G401 (cell line): Measurements from ENCODE around the gene PRM1. TPM values are rescaled to one million over a fixed set of nuclear protein-coding genes. Genes with fewer than 3 reads are reported as not detected.

Source experiments
- DNase-seq: peaks from one replicate; pipeline ENCODE4 v3.0.0-alpha.2; 2015; ENCODE audit warnings: low spot score
- in situ Hi-C: cut with HindIII; loops from 2 replicates; pipeline ENCODE4 v1.10.0; 2016; ENCODE audit warnings: low sequenced_read_pairs, mixed read lengths
- total RNA-seq: library from RNA; depleted of rRNA; stranded (reverse); fragments of >200 nt; shearing (Covaris generic); gene quantifications from 2 replicates; pipeline ENCODE4 v1.2.3, GENCODE V29; 2014; rRNA removed

PRM1 gene, protein sequence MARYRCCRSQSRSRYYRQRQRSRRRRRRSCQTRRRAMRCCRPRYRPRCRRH
- not detected in 2 replicates for total RNA-seq

GRCh38 chr16:11280616-11281522, at the start of gene PRM1:
TSS of gene PRM1 (minus strand) at chr16:11281330. CDS start at chr16:11281238, 92 bp downstream.
- in situ Hi-C loops, result no loop called here
- DNase-seq, result peak; percentile 33

GRCh38 chr16:11330526-11331237, 49.6 kb upstream of the PRM1 start:
- in situ Hi-C loops, result no loop called here
- no peak for DNase-seq

- in situ Hi-C loops, result no loop called here
Measured at GRCh38 chr16:11329891-11330290, 48.8 kb upstream of the PRM1 start.

DNA sequence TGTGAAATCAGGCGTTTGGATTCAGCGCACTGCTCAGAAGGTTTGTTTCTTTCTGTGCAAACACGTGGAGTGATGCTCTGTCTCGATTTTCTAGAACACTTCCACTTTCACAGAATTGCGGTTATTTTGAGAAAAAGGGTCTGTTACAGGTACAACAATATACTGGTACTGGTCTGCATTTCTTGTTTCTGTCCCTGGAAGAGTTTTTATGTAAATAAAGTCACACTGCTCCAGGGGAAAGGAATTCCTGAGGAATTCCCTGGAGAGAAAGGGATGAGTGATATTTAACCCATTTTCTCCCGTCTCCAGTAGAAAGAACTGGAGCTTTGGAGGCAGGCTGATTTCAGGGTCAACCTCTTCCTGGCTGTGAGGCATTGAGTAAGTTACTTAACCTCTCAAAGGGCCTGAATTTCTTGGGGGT, 48.0 kb upstream of the PRM1 start:
- no peak for DNase-seq

More at GRCh38 chr16:11329891-11330290, 48.8 kb upstream of the PRM1 start:
- DNase-seq, result no peak

DNA sequence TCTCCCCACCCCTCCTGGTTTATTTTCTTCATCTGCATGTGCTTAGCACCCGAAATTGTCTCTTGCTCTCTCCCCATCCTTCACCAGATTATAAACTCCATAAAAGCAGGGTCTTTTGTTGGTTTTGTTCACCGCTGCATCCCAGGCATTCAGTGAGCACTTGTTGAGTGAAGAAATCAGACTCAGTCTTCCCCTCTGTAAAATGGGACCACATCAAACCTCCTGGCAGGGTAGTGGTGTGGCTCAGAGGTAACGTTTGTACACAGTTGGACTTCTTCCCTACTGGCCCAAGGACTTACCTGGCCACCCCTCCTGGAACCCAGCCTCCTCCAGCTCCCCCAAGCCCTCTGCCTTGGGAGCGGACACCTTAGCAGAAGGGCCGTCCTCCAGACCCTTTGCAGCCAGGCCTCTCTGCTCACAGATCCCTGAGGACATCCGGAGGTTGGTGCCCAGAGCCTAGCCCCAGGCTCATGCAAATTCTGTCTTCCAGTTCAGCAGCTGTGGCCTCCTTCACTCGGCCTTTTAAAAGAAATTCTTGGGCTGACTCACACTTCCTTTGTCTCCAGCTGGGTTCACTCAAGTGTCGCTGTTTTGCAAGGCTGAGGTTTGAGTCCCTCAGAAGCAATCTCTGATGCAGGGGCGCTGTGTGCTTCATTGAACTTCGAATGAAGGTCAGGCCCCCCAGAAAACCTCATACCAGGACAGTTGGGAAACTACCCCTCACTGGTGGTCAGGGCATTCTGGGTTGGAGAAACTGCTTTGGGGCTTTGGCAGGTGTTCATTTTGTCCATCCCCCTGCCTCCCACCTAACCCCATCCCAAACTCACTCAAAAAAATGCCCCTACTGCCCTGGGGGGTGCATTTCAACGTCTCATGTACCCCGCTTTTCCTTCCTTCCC, 47.3 kb upstream of the PRM1 start:
- no peak for DNase-seq
- in situ Hi-C loops, result no loop called here

More for the DNA sequence above, 48.0 kb upstream of the PRM1 start:
- in situ Hi-C loops, result no loop called here

GRCh38 chr16:11327277-11328171, 46.4 kb upstream of the PRM1 start:
- DNase-seq, result no peak
- in situ Hi-C loops, result no loop called here

DNA sequence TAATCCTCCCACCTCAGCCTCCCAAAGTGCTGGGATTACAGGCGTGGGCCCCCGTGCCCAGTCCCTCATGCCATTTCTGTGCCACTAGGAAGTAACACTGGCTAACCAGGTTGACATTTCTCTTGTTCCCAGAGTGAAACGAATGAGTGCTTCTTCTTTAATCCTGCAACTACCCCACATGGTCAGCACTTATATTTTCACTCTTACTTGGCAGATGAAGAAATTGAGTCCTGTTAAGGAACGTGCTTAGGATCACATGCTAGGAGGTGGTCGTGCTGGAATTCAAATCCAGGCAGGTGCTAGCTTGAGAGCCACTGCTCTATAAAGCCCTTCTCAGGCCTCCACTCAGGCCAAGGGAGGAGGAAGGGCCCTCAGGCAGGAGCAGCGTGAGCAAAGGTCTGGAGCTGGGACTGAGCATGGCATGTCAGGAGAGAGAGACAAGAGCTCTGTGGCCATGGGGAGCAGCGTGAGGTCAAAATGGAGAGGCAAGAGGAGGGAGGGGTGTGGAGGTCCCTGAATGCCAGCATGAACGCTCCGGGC, 45.7 kb upstream of the PRM1 start:
- in situ Hi-C loops, result no loop called here
- DNase-seq, result no peak

DNA sequence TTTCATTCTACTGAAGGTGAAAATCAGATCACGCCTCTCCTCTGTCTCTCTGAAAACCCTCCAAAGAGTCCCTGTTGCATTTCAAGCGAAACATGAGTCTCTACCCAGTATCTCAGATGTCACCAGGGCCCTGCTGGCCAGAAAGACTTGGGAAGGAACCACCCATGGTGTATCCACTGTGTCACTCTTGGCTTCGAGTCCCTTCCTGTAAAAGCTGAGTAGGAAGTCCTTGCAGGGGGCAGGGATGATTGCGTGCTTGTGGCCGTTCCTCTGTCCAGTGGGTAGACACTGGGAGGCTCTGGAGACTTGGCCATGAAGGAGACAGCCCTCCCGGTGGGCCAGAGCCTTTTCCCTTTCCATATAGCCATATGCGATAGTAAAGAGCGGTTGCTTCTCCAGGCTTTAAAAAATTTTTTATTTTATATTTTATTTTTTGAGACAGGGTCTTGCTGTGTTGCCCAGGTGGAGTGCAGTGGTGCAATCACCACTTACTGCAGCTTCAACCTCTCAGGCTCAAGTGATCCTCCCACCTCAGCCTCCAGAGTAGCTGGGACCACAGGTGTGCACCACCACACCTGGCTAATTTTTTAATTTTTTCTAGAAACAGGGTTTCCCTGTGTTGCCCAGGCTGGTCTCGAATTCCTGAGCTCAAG, 45.1 kb upstream of the PRM1 start:
- no peak for DNase-seq
- in situ Hi-C loops, result no loop called here

GRCh38 chr16:11325404-11326083, 44.4 kb upstream of the PRM1 start:
- in situ Hi-C loops, result no loop called here
- DNase-seq, result no peak

GRCh38 chr16:11323551-11324336, 42.6 kb upstream of the PRM1 start:
- DNase-seq, result no peak
- in situ Hi-C loops, result no loop called here

GRCh38 chr16:11322823-11323222, 41.7 kb upstream of the PRM1 start:
- no peak for DNase-seq
- in situ Hi-C loops, result no loop called here

GRCh38 chr16:11321662-11322061, 40.5 kb upstream of the PRM1 start:
- in situ Hi-C loops, result no loop called here
- DNase-seq, result no peak

GRCh38 chr16:11320170-11320569, 39.0 kb upstream of the PRM1 start:
- in situ Hi-C loops, result no loop called here
- DNase-seq, result no peak

DNA sequence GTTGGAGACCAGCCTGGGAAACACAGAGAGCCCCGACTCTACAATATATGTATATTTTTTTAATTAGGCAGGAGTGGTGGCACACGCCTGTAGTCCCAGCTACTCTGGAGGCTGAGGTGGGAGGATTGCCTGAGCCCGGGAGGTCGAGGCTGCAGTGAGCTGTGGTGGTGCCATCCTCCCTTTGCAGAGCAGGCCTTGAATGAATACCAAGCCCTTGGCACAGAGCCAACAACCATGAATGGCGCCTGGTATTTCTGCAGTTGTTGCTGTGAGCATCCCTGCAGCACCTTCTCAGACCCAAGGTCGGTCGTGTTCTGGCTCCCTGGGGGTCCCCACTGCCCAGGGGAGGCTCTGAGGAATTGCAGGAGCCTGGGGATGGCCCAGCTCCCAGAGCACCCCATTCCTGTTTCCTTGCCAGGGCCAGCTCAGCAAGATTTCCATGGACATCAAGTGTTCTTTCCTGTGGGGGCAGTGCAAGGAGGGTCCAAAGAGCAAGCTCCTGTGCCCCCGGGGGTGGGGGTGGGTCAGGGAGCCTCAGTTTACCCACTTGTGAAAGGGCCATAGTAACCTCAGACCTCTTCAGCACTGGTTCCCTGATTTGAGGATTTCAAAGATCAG, 38.5 kb upstream of the PRM1 start:
- no peak for DNase-seq
- in situ Hi-C loops, result no loop called here

- in situ Hi-C loops, result no loop called here
- DNase-seq, result no peak
Measured at GRCh38 chr16:11318817-11319216, 37.7 kb upstream of the PRM1 start.
